GM23248 (cell line): ENCODE results near the gene CDCA7. TPM values are rescaled to one million over a fixed set of nuclear protein-coding genes. Genes with fewer than 3 reads are reported as not detected.

Source experiments
- DNase-seq: peaks from one replicate; pipeline ENCODE4 v3.0.0-alpha.2; 2015
- H2AFZ ChIP-seq: fragments of 200-600 bp; sonication (generic); 2 replicates; pipeline ENCODE4 v1.6.1; 2016; ENCODE audit warnings: antibody characterized with exemption
- H3F3A ChIP-seq: fragments of 200-600 bp; sonication (generic); 2 replicates; pipeline ENCODE4 v1.6.1; 2016; ENCODE audit warnings: mild to moderate bottlenecking, antibody characterized with exemption, mixed run types; ENCODE audit not compliant: insufficient read depth
- H3K27ac ChIP-seq: fragments of 200-600 bp; sonication (generic); 2 replicates; pipeline ENCODE4 v1.5.1; 2016; ENCODE audit warnings: mild to moderate bottlenecking
- H3K27me3 ChIP-seq: fragments of 200-600 bp; sonication (generic); replicated peaks from 2 replicates; pipeline ENCODE4 v1.6.1; 2016; ENCODE audit warnings: mild to moderate bottlenecking; ENCODE audit not compliant: insufficient read depth
- H3K36me3 ChIP-seq: fragments of 200-600 bp; sonication (generic); 2 replicates; pipeline ENCODE4 v1.6.1; 2016; ENCODE audit warnings: low read depth, mild to moderate bottlenecking
- H3K4me1 ChIP-seq: fragments of 200-600 bp; sonication (generic); 2 replicates; pipeline ENCODE4 v1.6.1; 2016; ENCODE audit warnings: mild to moderate bottlenecking; ENCODE audit not compliant: insufficient read depth
- H3K4me2 ChIP-seq: fragments of 200-600 bp; sonication (generic); one replicate; pipeline ENCODE4 v1.6.1; 2016; ENCODE audit warnings: mild to moderate bottlenecking; ENCODE audit not compliant: unreplicated experiment
- H3K4me3 ChIP-seq: fragments of 200-600 bp; sonication (generic); 2 replicates; pipeline ENCODE4 v1.5.1; 2016; ENCODE audit warnings: mild to moderate bottlenecking
- H3K79me2 ChIP-seq: fragments of 200-600 bp; sonication (generic); 2 replicates; pipeline ENCODE4 v1.6.1; 2016; ENCODE audit warnings: mild to moderate bottlenecking; ENCODE audit not compliant: insufficient read depth
- H3K9ac ChIP-seq: fragments of 200-600 bp; sonication (generic); 2 replicates; pipeline ENCODE4 v1.6.1; 2016; ENCODE audit warnings: mild to moderate bottlenecking
- H3K9me2 ChIP-seq: fragments of 200-600 bp; sonication (generic); 2 replicates; pipeline ENCODE4 v1.6.1; 2016; ENCODE audit warnings: mixed run types, mild to moderate bottlenecking, moderate library complexity; ENCODE audit not compliant: insufficient read depth
- H3K9me3 ChIP-seq: fragments of 200-600 bp; sonication (generic); one replicate; pipeline ENCODE4 v1.6.1; 2017; ENCODE audit warnings: low read depth
- H4K20me1 ChIP-seq: fragments of 200-600 bp; sonication (generic); 2 replicates; pipeline ENCODE4 v1.6.0; 2016; ENCODE audit not compliant: insufficient read depth
- EZH2 ChIP-seq: fragments of 200-600 bp; sonication (generic); IDR thresholded peaks from 2 replicates; pipeline ENCODE4 v1.6.1; 2018; ENCODE audit warnings: antibody characterized with exemption, mild to moderate bottlenecking; ENCODE audit not compliant: insufficient read depth, poor library complexity, severe bottlenecking
- EZH2phosphoT487 ChIP-seq: fragments of 200-600 bp; sonication (generic); IDR thresholded peaks from 2 replicates; pipeline ENCODE4 v1.6.1; 2018; ENCODE audit warnings: antibody characterized with exemption, moderate library complexity, mild to moderate bottlenecking, low read depth; ENCODE audit not compliant: insufficient read depth
- WGBS, 2 experiments: methylation state at CpG; one replicate each; pipeline ENCODE4 v1.1.6; 2015 to 2017; ENCODE audit warnings: low lambda C conversion rate in 2 of 2, low coverage in 1 of 2; ENCODE audit errors: missing lambda C conversion rate in 2 of 2; 5-methylcytosine and 5-hydroxymethylcytosine counted together
- in situ Hi-C: fragments of 300-500 bp; cut with MboI; formaldehyde crosslinking; loops from 2 replicates; pipeline ENCODE4 v1.15.0; 2020
- polyA plus RNA-seq: library from polyadenylated mRNA; unstranded; fragments of >200 nt; fragmentation: Nextera tagmentation; extraction: Ambion mirVana; gene quantifications from 2 replicates; pipeline ENCODE4 v1.2.1, GENCODE V29; 2016
- total RNA-seq: library from RNA; depleted of rRNA; stranded (reverse); fragments of >200 nt; shearing (Covaris generic); gene quantifications from 2 replicates; pipeline ENCODE4 v1.2.3, GENCODE V29; 2014

The CDCA7 gene
- total and polyA plus RNA-seq, 2 experiments from 2014 or later = 3.0 to 3.2 TPM

- Histone ChIP-seq H4K20me1 (no peaks in the 10 kb centered on the region), H3K9me2 (no peaks in the 10 kb centered on the region), H3K27me3 (no peaks in the 10 kb centered on the region; the same call in 1 of the 2 replicates), H2AFZ (no peak overlapping the region), H3K36me3 (no peaks in the 10 kb centered on the region), H3K79me2 (no peaks in the 10 kb centered on the region), H3F3A (no peaks in the 10 kb centered on the region), H3K9ac (no peak overlapping the region), H3K4me2 (no peak overlapping the region), H3K4me3 (no peak overlapping the region), H3K4me1 (no peaks in the 10 kb centered on the region), H3K9me3 (no peaks in the 10 kb centered on the region), H3K27ac (no peak overlapping the region)
- no peak for TF ChIP-seq EZH2
- TF ChIP-seq EZH2phosphoT487 = no peak
- DNase-seq = no peak
- in situ Hi-C loops = no loop called here
- WGBS, 2 experiments = 65 to 74% methylated on average over 18 of the region's 18 CpGs
These were observed 31.5 kb downstream of the CDCA7 start for GRCh38 chr2:173386021-173386737.

GRCh38 chr2:173386738-173387065, 32.0 kb downstream of the CDCA7 start:
- TF ChIP-seq EZH2phosphoT487 (no peak), EZH2 (no peak)
- no peaks in the 10 kb centered on the region for H3K4me1 ChIP-seq
- no peaks in the 10 kb centered on the region for H3K36me3 ChIP-seq
- 75 to 80% methylated on average over 10 of the region's 10 CpGs for WGBS, 2 experiments
- no peak overlapping the region for H2AFZ ChIP-seq
- no peaks in the 10 kb centered on the region for H4K20me1 ChIP-seq
- H3K27me3 ChIP-seq = no peaks in the 10 kb centered on the region; the same call in 1 of the 2 replicates
- no peak overlapping the region for H3K4me2 ChIP-seq
- no peak for DNase-seq
- H3K9me2 ChIP-seq = no peaks in the 10 kb centered on the region
- H3K79me2 ChIP-seq = no peaks in the 10 kb centered on the region
- H3K4me3 ChIP-seq = no peak overlapping the region
- no peaks in the 10 kb centered on the region for H3K9me3 ChIP-seq
- H3F3A ChIP-seq = no peaks in the 10 kb centered on the region
- no peak overlapping the region for H3K9ac ChIP-seq
- in situ Hi-C loops = no loop called here
- no peak overlapping the region for H3K27ac ChIP-seq

GRCh38 chr2:173387079-173387478, 32.4 kb downstream of the CDCA7 start:
- Histone ChIP-seq H3K79me2 (no peaks in the 10 kb centered on the region), H3K4me1 (no peaks in the 10 kb centered on the region), H3K4me2 (no peak overlapping the region), H3K9ac (no peak overlapping the region), H3K4me3 (no peak overlapping the region), H4K20me1 (no peaks in the 10 kb centered on the region), H3K9me3 (no peaks in the 10 kb centered on the region), H3K27me3 (no peaks in the 10 kb centered on the region; the same call in 1 of the 2 replicates), H3K9me2 (no peaks in the 10 kb centered on the region), H3F3A (no peaks in the 10 kb centered on the region), H3K27ac (no peak overlapping the region), H3K36me3 (no peaks in the 10 kb centered on the region), H2AFZ (no peak overlapping the region)
- no peak for TF ChIP-seq EZH2
- TF ChIP-seq EZH2phosphoT487 = no peak
- in situ Hi-C loops = no loop called here
- no peak for DNase-seq
- WGBS, 2 experiments = 72 to 75% methylated on average over 5 of the region's 5 CpGs

GRCh38 chr2:173387660-173388059, 33.0 kb downstream of the CDCA7 start:
- H3K4me2 ChIP-seq = no peak overlapping the region
- no peak overlapping the region for H3K9ac ChIP-seq
- in situ Hi-C loops = no loop called here
- H3K36me3 ChIP-seq = no peaks in the 10 kb centered on the region
- H3K9me2 ChIP-seq = no peaks in the 10 kb centered on the region
- H3K9me3 ChIP-seq = no peaks in the 10 kb centered on the region
- TF ChIP-seq EZH2 (no peak), EZH2phosphoT487 (no peak)
- no peaks in the 10 kb centered on the region for H4K20me1 ChIP-seq
- H3K27me3 ChIP-seq = no peaks in the 10 kb centered on the region; the same call in 1 of the 2 replicates
- WGBS, 2 experiments = 48 to 49% methylated on average over 3 of the region's 3 CpGs
- no peak overlapping the region for H2AFZ ChIP-seq
- no peaks in the 10 kb centered on the region for H3K79me2 ChIP-seq
- DNase-seq = no peak
- H3K27ac ChIP-seq = no peak overlapping the region
- H3K4me3 ChIP-seq = no peak overlapping the region
- no peaks in the 10 kb centered on the region for H3F3A ChIP-seq
- H3K4me1 ChIP-seq = no peaks in the 10 kb centered on the region
